IMR-90 (cell line): Measurements from ENCODE around the gene PERM1. TPM values are rescaled to one million over a fixed set of nuclear protein-coding genes. Genes with fewer than 3 reads are reported as not detected.

Experiments
- ATAC-seq: fragments of 200-7000 bp; cut with Tn5 transposase; 2 replicates; pipeline ENCODE4 v1.9.1; 2020; ENCODE audit warnings: low read depth, mild to moderate bottlenecking, moderate library complexity
- BruUV-seq: library from RNA; stranded (reverse); fragments of 400-500 nt; replicated peaks from 2 replicates; lab custom pipeline; 2021; lab: Mats Ljungman, UMichigan
- CTCF ChIA-PET: fragments of 300-600 bp; formaldehyde crosslinking; extraction: SDS; loops from one replicate; lab custom pipeline; 2021; ENCODE audit warnings: antibody characterized with exemption; lab: Yijun Ruan, JAX
- POLR2A ChIA-PET: fragments of 300-600 bp; sonication (Branson Sonifier 250); formaldehyde crosslinking; loops from one replicate; lab custom pipeline; 2022; ENCODE audit warnings: antibody characterized with exemption; ENCODE audit not compliant: unreplicated experiment; lab: Charles Lee
- DNase-seq: peaks from one replicate; pipeline ENCODE4 v3.0.0; 2013
- H2AFZ ChIP-seq: replicated peaks from 2 replicates; pipeline ENCODE3; 2013; ENCODE audit warnings: low read length, mild to moderate bottlenecking; ENCODE audit not compliant: poor library complexity
- H2AK5ac ChIP-seq: 2 replicates; pipeline ENCODE4 v1.6.1; 2013; ENCODE audit warnings: low read depth, low read length, inconsistent platforms
- H2AK9ac ChIP-seq: replicated peaks from 2 replicates; pipeline ENCODE3; 2013; ENCODE audit warnings: mild to moderate bottlenecking, low read depth, low read length, moderate library complexity; ENCODE audit not compliant: poor library complexity
- H2BK120ac ChIP-seq: 2 replicates; pipeline ENCODE4 v1.6.1; 2013; ENCODE audit warnings: low read depth, low read length, inconsistent platforms
- H2BK15ac ChIP-seq: 3 replicates; pipeline ENCODE4 v1.6.1; 2013; ENCODE audit warnings: low read depth, low read length, inconsistent platforms
- H2BK20ac ChIP-seq: 2 replicates; pipeline ENCODE4 v1.6.1; 2013; ENCODE audit warnings: low read depth, mild to moderate bottlenecking, inconsistent platforms, low read length, moderate library complexity
- H2BK5ac ChIP-seq: 2 replicates; pipeline ENCODE4 v1.6.1; 2013; ENCODE audit warnings: mild to moderate bottlenecking, low read depth, low read length, inconsistent platforms; ENCODE audit not compliant: poor library complexity, severe bottlenecking
- H3K14ac ChIP-seq: replicated peaks from 2 replicates; pipeline ENCODE4 v1.6.1; 2013; ENCODE audit warnings: low read depth, low read length, inconsistent platforms
- H3K18ac ChIP-seq: 2 replicates; pipeline ENCODE4 v1.6.1; 2013; ENCODE audit warnings: low read depth, low read length, control low read depth
- H3K23ac ChIP-seq: 2 replicates; pipeline ENCODE4 v1.6.1; 2013; ENCODE audit warnings: low read depth, low read length, inconsistent platforms
- H3K27ac ChIP-seq: 2 replicates; pipeline ENCODE4 v1.5.1; 2013; ENCODE audit warnings: mild to moderate bottlenecking, control low read depth, low read length; ENCODE audit not compliant: insufficient read depth
- H3K27me3 ChIP-seq: 2 replicates; pipeline ENCODE4 v1.6.1; 2013; ENCODE audit warnings: low read length; ENCODE audit not compliant: control insufficient read depth, insufficient read depth
- H3K36me3 ChIP-seq: 2 replicates; pipeline ENCODE4 v1.6.1; 2013; ENCODE audit warnings: low read length, mixed read lengths; ENCODE audit not compliant: control insufficient read depth, insufficient read depth
- H3K4ac ChIP-seq: 2 replicates; pipeline ENCODE4 v1.6.1; 2013; ENCODE audit warnings: low read depth, low read length, inconsistent platforms
- H3K4me1 ChIP-seq: 2 replicates; pipeline ENCODE4 v1.6.1; 2013; ENCODE audit warnings: low read length, mixed read lengths; ENCODE audit not compliant: control insufficient read depth, insufficient read depth
- H3K4me2 ChIP-seq: 2 replicates; pipeline ENCODE4 v1.6.1; 2013; ENCODE audit warnings: low read depth, mild to moderate bottlenecking, control low read depth, low read length, moderate library complexity
- H3K4me3 ChIP-seq: 2 replicates; pipeline ENCODE4 v1.5.1; 2013; ENCODE audit warnings: low read depth, mild to moderate bottlenecking, control low read depth, low read length, moderate library complexity; ENCODE audit not compliant: insufficient read depth
- H3K56ac ChIP-seq: 2 replicates; pipeline ENCODE4 v1.6.1; 2013; ENCODE audit warnings: low read length, inconsistent platforms; ENCODE audit not compliant: insufficient read depth; ENCODE audit errors: extremely low read depth
- H3K79me1 ChIP-seq, 2 experiments: 2 replicates each; pipeline ENCODE4 v1.6.1; 2013; ENCODE audit warnings: low read length in 2 of 2, inconsistent platforms in 1 of 2, low read depth in 1 of 2
- H3K9ac ChIP-seq: 2 replicates; pipeline ENCODE4 v1.6.1; 2013; ENCODE audit warnings: low read depth, low read length, control low read depth
- H3K9me1 ChIP-seq: 2 replicates; pipeline ENCODE4 v1.6.1; 2013; ENCODE audit warnings: low read length, inconsistent platforms; ENCODE audit not compliant: insufficient read depth
- H3K9me3 ChIP-seq: 2 replicates; pipeline ENCODE4 v1.6.1; 2013; ENCODE audit warnings: low read length; ENCODE audit not compliant: control insufficient read depth, insufficient read depth
- H4K20me1 ChIP-seq: 2 replicates; pipeline ENCODE4 v1.6.1; 2013; ENCODE audit warnings: low read length, inconsistent platforms; ENCODE audit not compliant: insufficient read depth
- H4K5ac ChIP-seq: 2 replicates; pipeline ENCODE4 v1.6.1; 2013; ENCODE audit warnings: mild to moderate bottlenecking, low read depth, low read length, control low read depth
- H4K8ac ChIP-seq, 2 experiments: 2 replicates each; pipeline ENCODE4 v1.6.1; 2013; ENCODE audit warnings: low read depth in 2 of 2, low read length in 2 of 2, control low read depth in 1 of 2, inconsistent platforms in 1 of 2
- H4K91ac ChIP-seq: 2 replicates; pipeline ENCODE4 v1.6.1; 2013; ENCODE audit warnings: low read depth, low read length, inconsistent platforms; ENCODE audit not compliant: insufficient read depth
- MAZ ChIP-seq: IDR thresholded peaks from 2 replicates; pipeline ENCODE4 v1.6.1; 2012; ENCODE audit warnings: low read depth, mild to moderate bottlenecking, low read length, improper control_type of control experiment, moderate library complexity, borderline replicate concordance
- POLR2A ChIP-seq: IDR thresholded peaks from 2 replicates; pipeline ENCODE4 v1.6.1; 2012; ENCODE audit warnings: mild to moderate bottlenecking, low read depth, low read length
- RFX5 ChIP-seq: IDR thresholded peaks from 2 replicates; pipeline ENCODE4 v1.8.0; 2012; ENCODE audit warnings: low read depth, mild to moderate bottlenecking, low read length, moderate library complexity
- WGBS, 2 experiments: methylation state at CpG; one replicate each; pipeline versions ENCODE4 v1.1.5 to v1.1.7; 2013; ENCODE audit warnings: missing lambda C conversion rate in 2 of 2; ENCODE audit not compliant: insufficient read length in 1 of 2; ENCODE audit errors: extremely low coverage in 2 of 2; 5-methylcytosine and 5-hydroxymethylcytosine counted together
- dilution Hi-C: fragments of 300-500 bp; cut with HindIII; formaldehyde crosslinking; loops from one replicate; pipeline ENCODE4 v1.14.3; 2018; ENCODE audit warnings: low sequenced_read_pairs; ENCODE audit not compliant: unreplicated experiment
- in situ Hi-C: fragments of 300-500 bp; cut with MboI; formaldehyde crosslinking; loops from 3 replicates; pipeline ENCODE4 v1.14.3; 2019; ENCODE audit warnings: low sequenced_read_pairs, inconsistent platforms, mixed read lengths
- intact Hi-C: fragments of 100-400 bp; cut with micrococcal nuclease; formaldehyde crosslinking; loops from 2 replicates; pipeline ENCODE4 v1.10.0; 2022
- polyA plus RNA-seq, 3 experiments: library from polyadenylated mRNA; depleted of rRNA; stranded (reverse); fragments of >200 nt; gene quantifications; 2 replicates each; pipeline ENCODE4 v1.2.3, GENCODE V29; 2012; ENCODE audit warnings: low replicate concordance in 1 of 3
- total RNA-seq: library from RNA; depleted of rRNA; stranded (reverse); fragments of >200 nt; gene quantifications from 2 replicates; pipeline ENCODE4 v1.2.3, GENCODE V29; 2012
- TF ChIP-seq, protein P1 (sequence below): conservative IDR thresholded peaks from 2 replicates; pipeline ENCODE4 v1.5.1; 2012; ENCODE audit warnings: mild to moderate bottlenecking, low read depth, low read length, improper control_type of control experiment

Gene PERM1
- total and polyA plus RNA-seq, 2 of the 4 experiments (the other 2 are of a cell fraction) = not detected

DNA sequence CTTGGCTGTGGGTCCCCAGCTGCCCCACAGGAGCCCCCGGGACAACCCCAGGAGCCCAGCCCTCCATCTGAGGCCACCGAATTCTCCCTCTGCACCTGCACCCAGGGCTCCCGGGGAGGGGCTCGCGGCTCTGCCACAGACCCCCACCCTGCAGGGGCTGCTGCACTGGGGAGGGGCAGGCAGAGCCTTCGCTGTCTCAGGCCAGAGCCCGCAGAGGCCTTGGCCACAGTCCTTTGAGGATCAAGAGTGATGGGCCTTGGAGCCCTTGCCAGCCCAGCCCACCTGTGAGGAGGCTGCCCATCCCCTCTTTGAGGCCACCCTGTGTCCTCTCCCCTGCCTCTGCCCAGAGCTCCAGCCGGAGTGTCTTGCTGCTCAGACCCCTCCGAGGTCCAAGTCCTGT, 6.5 kb downstream of the PERM1 start:
- Histone ChIP-seq H3K56ac (no peak overlapping the region), H3K36me3 (no peaks in the 10 kb centered on the region), H4K20me1 (no peaks in the 10 kb centered on the region; the same call in 1 of the 2 replicates), H4K8ac (no peak overlapping the region), H3K23ac (no peak overlapping the region), H2AK9ac (no peak overlapping the region), H3K4ac (no peak overlapping the region), H3K9me1 (no peaks in the 10 kb centered on the region), H2BK5ac (no peak overlapping the region), H3K9me3 (no peaks in the 10 kb centered on the region), H2BK15ac (no peak overlapping the region), H3K27me3 (peaks cover 3% of the 10 kb centered on the region; the same call in 1 of the 2 replicates), H2AK5ac (no peak overlapping the region), H3K27ac (no peak overlapping the region), H3K14ac (no peak overlapping the region), H3K9ac (no peak overlapping the region), H4K5ac (no peak overlapping the region), H3K18ac (no peak overlapping the region), H2BK20ac (no peak overlapping the region), H3K4me2 (no peak overlapping the region), H3K4me3 (no peak overlapping the region), H2AFZ (no peak overlapping the region), H3K79me1 (no peaks in the 10 kb centered on the region), H4K91ac (no peak overlapping the region), H2BK120ac (no peak overlapping the region), H3K4me1 (0 out of 2 replicates have a peak, but pooled peaks cover 2% of the 10 kb centered on the region)
- TF ChIP-seq RFX5 (no peak), POLR2A (no peak), MAZ (no peak)
- TF ChIP-seq, protein P1, sequence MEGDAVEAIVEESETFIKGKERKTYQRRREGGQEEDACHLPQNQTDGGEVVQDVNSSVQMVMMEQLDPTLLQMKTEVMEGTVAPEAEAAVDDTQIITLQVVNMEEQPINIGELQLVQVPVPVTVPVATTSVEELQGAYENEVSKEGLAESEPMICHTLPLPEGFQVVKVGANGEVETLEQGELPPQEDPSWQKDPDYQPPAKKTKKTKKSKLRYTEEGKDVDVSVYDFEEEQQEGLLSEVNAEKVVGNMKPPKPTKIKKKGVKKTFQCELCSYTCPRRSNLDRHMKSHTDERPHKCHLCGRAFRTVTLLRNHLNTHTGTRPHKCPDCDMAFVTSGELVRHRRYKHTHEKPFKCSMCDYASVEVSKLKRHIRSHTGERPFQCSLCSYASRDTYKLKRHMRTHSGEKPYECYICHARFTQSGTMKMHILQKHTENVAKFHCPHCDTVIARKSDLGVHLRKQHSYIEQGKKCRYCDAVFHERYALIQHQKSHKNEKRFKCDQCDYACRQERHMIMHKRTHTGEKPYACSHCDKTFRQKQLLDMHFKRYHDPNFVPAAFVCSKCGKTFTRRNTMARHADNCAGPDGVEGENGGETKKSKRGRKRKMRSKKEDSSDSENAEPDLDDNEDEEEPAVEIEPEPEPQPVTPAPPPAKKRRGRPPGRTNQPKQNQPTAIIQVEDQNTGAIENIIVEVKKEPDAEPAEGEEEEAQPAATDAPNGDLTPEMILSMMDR = no peak
- 72% methylated on average over 2 of the region's 9 CpGs; no CpG with 5 or more reads in 1 of the 2 experiments for WGBS, 2 experiments
- DNase-seq (no peak), ATAC-seq (no peak; the same call in 1 of the 2 replicates)
- BruUV-seq = no TSS peak
- CTCF ChIA-PET = interaction anchor here (1.4 kb wide), 1 partner anchor 9 kb away, joined by 3 read pairs; no protein-coding TSS in a partner anchor
- POLR2A ChIA-PET = no interaction called here
- in situ Hi-C loops = no loop called here
- dilution Hi-C loops = no loop called here
- intact Hi-C loops = loop anchor here (5.0 kb wide), 1 partner anchor 73 kb away; no protein-coding TSS in a partner anchor
